ENCODE data around the gene LHFPL6.
"Not testable (repeated sequence)": the region's sequence is repeated elsewhere in the genome, so short reads cannot be mapped to it uniquely, and the experiment has no call there.

LHFPL6 gene

GRCh38 chr13:39338114-39338513, 264.9 kb downstream of the LHFPL6 start:
- DNase-seq = not testable (repeated sequence)

DNA sequence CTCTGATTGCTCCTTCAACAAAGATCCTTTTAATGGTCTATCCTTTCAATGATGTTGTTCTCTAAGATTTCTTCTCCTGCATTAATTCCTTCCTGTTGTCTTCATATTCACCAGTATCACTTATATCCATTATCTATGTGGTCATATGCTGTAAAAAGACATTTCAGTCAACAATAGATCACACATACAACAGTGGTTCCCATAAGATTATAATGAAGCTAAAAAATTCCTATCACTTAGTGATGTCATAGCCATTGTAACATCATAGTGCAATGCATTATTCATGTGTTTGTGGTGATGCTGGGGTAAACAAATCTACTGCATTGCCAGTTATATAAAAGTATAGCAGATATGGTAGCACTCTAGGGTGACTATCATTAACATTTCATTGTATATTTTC, 266.1 kb downstream of the LHFPL6 start:
- DNase-seq = no peak

DNA sequence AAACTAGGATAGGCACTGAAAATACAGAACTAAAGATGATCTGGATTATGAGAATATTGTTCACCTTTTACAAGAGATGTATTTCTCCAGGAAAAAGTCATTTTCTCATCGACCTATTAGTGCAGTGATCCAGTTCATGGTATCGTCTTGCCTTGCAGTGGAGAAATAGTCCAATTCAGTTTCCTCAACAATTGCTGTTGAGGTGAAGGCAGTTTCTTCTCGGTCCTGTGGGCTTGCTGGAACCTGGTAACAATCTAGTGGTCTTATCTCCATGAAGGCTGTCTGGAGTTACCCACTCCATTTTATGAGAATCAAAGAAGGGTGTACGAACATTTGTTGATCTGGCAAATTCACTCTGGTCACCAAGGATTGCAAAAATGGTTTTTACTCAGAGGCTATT, 266.8 kb downstream of the LHFPL6 start:
- DNase-seq = no peak

DNA sequence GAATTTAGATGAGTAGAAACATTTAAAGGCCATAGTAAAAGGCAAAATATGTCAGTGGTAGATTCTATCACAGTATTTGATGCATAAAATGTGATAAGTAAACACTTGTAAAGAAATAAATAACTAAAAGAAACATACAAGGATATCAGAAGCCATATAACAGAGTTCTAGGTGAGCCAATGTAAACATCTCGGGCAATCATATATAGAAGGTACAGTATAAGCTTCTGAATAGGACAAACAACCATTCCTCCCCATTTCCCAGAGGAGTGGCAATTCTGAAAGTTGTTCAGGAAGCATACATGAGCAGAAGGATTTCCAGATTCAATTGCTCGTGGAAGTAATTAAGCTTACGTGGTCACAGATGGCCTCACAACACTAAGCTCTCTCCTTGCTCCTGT, 267.3 kb downstream of the LHFPL6 start:
- DNase-seq = no peak

- no peak for DNase-seq
Observed at GRCh38 chr13:39330504-39330903, 272.5 kb downstream of the LHFPL6 start.

DNA sequence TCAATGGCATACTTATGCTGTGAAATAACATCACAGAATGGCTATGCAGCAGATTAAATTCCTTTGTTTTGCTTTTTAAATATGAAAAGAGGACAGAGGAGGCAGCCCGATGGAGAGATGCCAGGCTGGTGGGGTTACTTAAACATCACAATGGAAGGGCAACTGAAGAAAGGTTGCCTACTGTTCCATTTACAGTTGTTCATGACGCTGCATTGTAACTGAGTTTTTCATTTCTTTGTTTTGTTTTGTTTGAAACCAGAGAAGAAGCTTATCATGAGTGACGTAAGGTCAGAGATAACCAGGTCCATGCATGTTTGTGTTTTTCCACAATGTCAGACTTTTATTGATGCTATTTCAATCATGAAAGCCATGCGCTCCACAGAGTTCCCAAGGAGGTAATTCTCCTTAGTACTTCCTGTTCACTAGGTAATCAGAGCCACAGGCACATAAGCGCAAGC, 273.8 kb downstream of the LHFPL6 start:
- peak; percentile 85 for DNase-seq

GRCh38 chr13:39327172-39327479, 275.9 kb downstream of the LHFPL6 start:
- no peak for DNase-seq

GRCh38 chr13:39326469-39327171, 276.4 kb downstream of the LHFPL6 start:
- DNase-seq = no peak

GRCh38 chr13:39324806-39325311, 278.1 kb downstream of the LHFPL6 start:
- no peak for DNase-seq

- no peak for DNase-seq
Observed at GRCh38 chr13:39322836-39323585, 280.0 kb downstream of the LHFPL6 start.

GRCh38 chr13:39321574-39321973, 281.4 kb downstream of the LHFPL6 start:
- DNase-seq = no peak

- DNase-seq = no peak
Observed at GRCh38 chr13:39318161-39318560, 284.8 kb downstream of the LHFPL6 start.

- DNase-seq = no peak
Observed at GRCh38 chr13:39317291-39317690, 285.7 kb downstream of the LHFPL6 start.

DNA sequence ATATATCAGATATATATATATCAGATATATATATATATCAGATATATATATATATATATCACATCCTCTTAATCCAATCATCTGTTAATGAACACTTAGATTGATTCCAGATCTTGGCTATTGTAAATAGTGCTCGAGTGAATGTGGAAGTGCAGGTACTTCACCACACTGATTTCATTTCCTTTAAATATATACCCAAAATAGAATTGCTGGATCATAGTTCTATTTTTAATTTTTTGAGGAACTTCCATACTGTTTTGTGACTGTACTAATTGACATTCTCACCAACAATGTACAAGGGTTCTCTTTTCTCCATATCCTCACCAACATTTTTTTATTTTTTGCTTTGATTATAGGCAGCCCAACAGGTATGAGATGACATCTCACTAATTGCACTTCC, 287.2 kb downstream of the LHFPL6 start:
- no peak for DNase-seq

DNA sequence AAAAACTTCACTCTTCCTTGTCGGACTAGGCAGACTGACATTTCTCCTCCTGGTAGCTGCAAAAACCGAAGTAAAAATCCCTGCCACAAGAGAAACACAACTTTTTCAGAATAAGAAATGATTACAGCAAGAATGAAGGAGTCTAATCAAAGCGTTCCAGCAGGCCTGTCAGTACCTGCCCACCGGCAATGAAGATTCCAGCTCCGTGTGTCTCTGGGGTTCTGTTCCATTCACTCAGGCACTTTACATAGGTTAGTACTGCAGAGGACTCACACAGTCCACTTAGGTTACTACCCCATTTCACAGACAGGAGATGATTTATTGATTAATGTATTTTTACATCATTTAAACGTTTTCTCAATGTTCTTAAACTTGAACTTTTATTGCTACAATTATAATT, 289.3 kb downstream of the LHFPL6 start:
- DNase-seq = no peak

- DNase-seq = no peak
Observed at GRCh38 chr13:39312596-39312995, 290.4 kb downstream of the LHFPL6 start.

GRCh38 chr13:39311619-39312018, 291.4 kb downstream of the LHFPL6 start:
- no peak for DNase-seq

DNA sequence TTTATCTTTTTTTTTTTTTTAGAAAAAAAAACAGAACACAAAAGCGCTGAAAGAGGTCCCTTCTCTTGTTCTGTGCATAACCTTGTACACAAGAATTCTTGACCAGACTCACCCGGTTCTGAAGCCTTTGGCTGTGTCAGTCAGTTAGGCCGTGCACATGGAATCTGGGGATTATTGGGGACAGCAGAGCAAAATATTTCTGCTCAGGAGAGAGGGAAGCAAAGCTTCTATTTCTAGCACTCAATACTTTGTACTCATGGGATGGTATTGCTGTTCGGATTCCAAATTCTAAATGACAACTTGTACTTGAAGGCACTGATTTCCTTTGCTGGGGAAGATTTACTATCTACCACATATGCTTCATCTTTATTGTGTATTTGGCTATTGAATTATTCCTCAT, 292.0 kb downstream of the LHFPL6 start:
- no peak for DNase-seq

GRCh38 chr13:39306639-39307589, 296.1 kb downstream of the LHFPL6 start:
- DNase-seq = peak; percentile 81

DNA sequence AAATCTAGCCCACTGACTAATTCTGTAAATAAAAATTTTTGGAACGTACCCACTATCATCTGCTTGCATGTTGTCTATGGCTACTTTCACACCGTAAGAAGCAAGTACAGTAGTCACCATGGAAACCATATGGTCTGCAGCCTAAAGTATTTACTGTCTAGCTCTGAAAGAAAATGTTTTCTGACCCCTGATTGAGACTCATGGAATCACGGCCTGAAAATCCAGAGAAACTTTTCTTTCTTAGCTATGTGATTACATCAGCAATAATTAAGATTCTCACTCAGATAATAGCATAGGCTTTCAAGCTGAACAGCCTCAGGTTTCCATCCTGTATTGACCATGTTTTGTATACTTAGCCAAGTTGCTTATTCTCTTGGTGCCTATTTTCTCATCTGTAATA, 300.2 kb downstream of the LHFPL6 start:
- no peak for DNase-seq

- no peak for DNase-seq
Observed at GRCh38 chr13:39298951-39299350, 304.0 kb downstream of the LHFPL6 start.

DNA sequence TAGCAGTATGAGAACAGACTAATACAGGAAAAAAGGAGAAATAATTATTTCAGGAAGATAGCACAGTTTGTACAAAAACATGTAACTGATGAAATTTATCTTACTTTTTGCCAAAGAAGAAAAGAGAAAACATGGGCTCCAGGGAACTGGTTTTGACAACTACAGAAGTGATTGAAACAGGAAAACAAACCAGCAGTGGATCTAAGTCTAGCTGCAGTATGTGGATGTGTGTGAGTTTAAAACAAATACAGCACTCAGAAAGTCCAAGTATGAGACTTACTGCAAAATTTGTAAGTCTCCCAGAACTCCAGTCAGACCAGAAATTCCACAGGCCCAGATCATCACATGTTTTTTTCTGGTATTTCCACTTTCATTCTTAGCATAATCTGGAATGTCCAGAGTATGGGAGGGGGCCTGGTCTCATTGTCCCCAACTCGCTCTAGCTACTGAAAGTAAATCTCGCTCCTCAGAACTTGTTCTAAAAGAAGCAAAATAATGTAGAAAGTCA, 305.3 kb downstream of the LHFPL6 start:
- DNase-seq = no peak

DNA sequence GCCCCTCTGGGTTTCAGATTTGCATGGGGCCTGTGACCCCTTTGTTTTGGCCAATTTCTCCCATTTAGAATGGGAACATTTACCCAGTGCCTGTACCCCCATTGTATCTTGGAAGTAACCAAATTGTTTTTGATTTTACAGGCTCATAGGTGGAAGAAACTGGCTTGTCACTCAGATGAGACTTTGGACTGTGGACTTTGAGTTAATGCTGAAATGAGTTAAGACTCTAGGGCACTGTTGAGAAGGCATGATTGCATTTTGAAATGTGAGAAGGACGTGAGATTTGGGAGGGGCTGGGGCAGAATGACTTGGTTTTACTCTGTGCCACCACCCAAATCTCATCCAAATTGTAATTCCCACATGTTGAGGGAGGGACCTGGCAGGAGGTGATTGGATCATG, 306.0 kb downstream of the LHFPL6 start:
- no peak for DNase-seq

All from NCI-H146 (cell line).